GM18520 (cell line): ENCODE data around the gene RPRD1A.
"Not testable (repeated sequence)": the region's sequence is repeated elsewhere in the genome, so short reads cannot be mapped to it uniquely, and the experiment has no call there.

Experiments used
- ATAC-seq: cut with Tn5 transposase; IDR thresholded peaks from one replicate; pipeline ENCODE4 v1.9.1; 2021; ENCODE audit not compliant: unreplicated experiment

The RPRD1A gene

DNA sequence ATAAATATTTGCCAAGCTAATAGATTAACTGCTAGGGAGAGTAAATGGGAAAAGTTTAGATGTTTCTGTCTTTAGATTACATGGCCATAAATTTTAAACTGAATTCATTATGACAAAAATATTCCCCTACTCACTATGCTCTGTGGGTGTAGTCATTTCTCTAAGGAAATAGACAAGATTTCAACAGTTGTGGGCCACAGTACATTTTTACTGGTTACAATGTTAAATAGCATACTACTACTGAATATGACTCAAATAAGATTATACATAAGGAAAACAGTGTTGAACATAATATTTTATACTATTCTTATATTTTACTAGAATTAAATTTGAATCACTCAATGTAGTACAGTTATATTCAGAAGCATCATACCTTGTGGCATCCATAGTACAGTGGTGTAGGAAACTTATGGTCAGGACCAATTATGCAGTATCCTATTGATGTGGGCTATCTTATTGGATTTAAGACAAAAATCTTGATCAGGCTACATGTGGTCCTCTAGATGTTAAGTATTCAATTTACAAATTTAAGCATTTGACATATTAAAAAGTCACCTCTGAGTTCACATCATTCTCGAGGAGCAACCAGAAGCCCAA is 33.0 kb downstream of the RPRD1A start:
- ATAC-seq, result no peak

DNA sequence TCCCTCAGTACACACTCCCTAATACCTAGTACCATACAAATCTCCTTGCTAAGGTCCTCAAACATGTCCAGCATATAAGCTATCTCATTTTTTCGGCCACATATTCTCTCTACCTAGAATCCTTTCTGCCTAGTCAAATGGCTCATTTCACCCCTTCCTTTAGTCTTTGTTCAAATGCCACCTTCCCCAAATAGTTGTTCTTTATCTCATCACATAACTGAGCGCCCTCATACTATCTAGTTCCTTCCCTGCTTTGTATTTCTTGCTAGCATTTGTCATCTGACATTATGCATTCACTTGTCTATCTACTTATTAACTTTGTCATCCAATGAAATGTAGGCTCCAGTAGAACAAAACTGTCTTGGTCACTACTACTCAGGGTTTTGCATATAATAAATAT is 35.5 kb downstream of the RPRD1A start:
- ATAC-seq, result no peak

DNA sequence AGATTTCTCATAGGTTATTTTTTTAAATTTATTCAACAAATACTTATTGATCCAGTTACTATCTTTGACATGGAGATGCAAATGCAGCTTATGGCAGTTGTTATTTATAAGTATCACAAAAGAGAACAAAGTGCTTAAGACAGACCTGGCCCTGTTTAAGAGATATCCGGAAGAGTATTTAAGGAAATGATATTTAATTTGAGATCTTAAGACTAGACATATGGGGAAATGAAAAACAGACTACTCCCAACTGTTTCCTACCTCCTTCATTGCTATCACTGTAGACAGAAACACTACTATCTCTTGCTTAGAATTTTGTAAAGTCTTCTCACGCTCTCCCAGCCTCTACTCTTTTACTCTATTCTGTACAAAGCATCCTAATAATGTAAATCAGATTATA is 36.0 kb downstream of the RPRD1A start:
- no peak for ATAC-seq

DNA sequence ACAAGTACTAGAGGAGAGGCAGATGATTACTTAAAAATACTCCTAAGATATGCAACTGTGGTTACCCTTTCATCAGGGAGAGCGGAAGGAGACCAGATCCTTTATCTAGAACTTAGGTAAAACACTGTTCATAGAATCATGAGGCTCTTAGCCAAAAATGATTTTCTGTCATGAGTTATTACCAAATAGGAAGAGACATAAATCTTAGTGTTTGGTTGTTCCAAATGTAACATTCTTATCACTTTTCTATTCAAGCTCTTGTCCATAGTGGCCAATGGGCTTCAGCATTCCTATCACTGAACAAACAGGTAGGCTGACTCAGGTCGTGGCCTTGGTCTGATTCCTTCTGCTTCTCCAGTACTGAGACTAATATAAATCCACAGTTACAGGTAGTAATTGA is 38.5 kb downstream of the RPRD1A start:
- ATAC-seq, result no peak

DNA sequence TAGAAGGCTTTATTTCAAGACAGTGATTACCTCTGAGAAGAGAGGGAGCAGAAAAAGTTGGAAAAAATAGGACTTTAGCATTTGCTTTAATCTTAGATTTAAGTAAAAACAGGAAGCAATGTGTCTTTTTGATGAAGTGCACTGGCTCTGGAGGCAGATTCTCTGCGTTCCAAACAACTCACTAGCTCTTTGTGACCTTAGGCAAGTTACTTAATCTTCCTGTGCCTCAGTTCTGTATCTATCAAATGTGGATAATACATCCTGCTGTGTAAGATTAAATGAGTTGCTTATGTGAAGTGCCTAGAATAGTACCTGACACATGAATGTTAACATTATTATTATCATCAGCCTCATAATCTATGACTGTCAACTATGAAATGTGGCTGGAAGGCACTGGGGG is 42.3 kb downstream of the RPRD1A start:
- ATAC-seq, result no peak

DNA sequence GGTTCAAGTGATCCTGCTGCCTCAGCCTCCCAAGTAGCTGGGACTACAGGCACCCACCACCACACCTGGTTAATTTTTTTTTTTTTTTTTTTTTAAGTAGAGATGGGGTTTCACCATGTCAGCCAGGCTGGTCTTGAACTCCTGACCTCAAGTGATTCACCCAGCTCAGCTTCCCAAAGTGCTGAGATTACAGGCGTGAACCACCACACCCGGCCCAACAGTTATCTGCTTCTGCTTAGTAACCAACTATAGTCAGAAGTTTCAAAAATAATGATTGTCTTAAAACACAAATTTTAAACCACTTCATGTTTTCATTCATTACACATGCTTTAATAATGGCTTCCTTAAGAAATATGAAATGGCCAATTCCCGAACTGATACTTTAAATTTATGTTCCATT is 43.1 kb downstream of the RPRD1A start:
- not testable (repeated sequence) for ATAC-seq

DNA sequence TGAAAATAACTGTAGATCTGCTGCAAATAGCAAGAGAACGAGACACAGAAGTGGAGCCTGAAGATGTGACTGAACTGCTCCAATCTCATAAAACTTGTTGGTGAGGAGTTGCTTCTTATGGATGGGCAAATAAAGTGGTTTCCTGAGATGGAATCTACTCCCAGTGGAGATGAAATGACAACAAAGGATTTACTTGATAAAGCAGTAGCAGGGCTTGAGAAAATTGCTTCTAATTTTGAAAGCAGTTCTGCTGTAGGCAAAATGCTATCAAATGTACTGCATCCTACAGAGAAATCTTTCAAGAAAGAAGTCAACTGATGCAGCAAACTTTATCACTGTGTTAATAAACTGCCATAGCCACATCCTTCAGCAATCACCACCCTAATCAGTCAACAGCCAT is 44.0 kb downstream of the RPRD1A start:
- no peak for ATAC-seq

DNA sequence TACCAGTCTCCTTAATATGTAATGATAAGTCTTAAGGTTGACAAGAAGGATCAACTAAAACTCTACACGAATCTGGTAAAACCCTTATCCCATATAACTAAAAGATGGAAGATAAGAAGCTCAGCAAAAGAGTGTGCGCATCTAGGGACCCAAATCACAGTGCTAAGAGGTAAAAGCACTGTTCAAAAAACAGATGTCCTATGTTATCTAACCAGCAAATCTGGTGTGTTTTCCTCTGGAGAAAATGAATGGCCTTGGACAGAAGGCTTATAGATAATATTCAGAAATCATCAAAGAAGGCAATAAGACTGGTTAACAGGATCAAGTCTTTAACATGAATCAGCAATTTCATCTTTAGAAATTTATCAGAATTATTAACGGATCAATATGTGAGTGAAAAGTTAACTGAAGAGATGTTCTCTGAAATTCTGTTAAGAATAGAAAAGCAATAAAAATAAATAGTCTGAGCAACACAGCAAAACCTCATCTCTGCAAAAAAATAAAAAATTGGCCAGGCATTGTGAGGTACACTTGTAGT is 47.1 kb downstream of the RPRD1A start:
- ATAC-seq, result no peak

DNA sequence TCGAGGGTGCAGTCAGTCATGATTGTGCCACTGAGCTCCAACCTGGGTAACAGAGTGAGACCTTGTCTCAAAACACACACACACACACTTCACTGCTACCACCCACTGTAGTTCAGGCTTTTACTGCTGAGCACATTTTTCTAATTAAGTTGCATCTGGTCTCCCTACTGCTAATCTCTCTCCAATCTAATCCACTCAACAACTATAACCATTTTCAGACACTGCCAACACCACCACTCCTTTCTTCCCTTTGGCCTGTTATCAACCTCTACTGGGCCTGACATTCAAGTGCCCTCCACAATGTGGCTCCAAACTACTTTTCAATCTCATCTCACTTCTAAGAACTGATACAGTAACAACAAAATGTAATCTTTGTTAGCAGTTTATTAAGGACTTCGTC is 50.1 kb downstream of the RPRD1A start:
- no peak for ATAC-seq

DNA sequence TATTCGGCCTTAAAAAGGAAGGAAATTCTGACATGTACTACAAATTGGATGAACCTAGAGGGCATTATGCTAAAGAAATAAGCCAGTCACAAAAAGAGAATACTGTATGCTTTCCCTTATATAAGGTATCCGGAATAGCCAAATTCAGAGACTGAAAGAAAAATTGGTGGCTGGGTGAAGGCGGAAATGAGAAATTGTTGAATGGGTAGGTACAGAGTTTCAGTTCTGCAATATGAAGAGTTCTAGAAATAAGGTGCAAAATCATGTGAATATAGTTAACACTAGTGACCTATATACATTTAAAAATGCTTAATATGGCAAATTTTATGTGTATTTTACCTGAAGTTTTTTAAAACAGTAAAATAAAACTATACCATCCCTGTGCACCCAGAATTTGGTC is 51.7 kb downstream of the RPRD1A start:
- peak; percentile 87 for ATAC-seq

DNA sequence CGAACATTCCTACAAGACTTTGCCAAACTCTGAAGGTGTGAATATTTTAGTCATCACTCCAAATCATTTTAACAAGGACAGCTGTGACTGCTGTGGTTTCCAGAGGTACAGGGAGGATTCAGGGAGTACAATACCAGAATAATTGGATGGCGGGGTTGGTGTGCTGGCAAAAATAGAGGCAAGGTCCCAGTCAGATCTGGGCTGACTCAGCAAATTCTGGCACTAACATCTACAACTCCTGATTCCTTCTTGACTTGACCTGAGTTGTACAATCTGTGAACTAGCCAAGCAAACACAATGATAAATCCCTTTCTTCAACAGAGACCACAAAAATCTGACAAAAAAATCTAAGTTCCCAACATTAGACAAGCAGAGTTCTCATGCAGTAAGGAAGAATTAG is 54.5 kb downstream of the RPRD1A start:
- no peak for ATAC-seq

DNA sequence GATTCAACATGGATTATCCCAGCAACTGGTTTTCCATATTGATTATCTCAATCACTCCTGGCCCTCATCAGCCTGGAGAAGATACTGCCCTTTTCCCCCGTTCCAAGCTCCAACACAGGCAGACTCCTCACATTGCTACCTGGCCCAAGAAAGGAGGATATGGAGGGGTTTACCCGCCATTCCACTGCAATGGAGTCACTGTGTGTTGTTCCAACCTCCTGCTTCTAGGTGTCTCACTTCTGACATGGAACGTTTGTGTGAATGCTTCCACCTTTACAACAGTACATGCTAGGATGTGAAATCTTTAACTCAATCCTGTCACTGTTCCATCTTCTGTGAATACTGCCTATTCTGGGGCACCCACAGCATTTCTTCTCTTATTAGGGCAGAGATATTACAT is 58.1 kb downstream of the RPRD1A start:
- no peak for ATAC-seq

DNA sequence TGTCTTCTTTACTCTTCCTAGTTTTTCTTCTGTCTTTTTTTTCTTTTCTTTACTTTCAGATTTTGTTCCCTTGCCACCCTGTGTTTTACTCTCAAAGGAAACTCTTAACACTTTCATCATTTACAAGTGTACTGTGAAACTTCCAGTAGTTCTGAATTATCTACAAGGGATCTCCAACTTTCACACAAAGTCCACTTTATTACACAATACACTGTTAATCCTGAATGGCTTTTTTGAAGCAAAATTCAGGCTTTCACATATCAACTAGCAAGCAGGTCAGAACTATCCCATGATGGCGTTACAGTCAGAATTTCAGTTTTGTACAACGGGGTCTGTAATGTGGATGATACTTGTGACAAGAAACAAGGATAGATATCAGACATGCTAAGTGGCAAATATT is 60.4 kb downstream of the RPRD1A start:
- ATAC-seq, result no peak

DNA sequence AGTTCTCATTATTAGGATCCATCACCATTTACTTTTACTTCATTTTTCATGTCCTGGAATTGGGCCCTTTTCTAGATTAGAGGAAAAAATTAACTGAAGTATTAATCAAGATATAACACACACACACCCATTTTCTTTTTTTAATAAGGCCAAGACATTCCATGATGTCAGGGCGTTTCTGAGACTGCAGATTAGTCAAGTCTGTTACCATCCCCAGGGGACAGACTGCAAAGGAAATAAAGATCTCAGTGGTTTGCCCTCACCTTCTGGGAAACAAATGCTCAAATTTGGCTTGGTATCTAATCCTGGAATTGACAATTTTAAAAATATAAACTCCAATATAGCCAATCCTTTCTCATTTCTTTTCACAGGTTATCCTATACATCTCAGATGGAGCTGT is 67.4 kb downstream of the RPRD1A start:
- ATAC-seq, result no peak

DNA sequence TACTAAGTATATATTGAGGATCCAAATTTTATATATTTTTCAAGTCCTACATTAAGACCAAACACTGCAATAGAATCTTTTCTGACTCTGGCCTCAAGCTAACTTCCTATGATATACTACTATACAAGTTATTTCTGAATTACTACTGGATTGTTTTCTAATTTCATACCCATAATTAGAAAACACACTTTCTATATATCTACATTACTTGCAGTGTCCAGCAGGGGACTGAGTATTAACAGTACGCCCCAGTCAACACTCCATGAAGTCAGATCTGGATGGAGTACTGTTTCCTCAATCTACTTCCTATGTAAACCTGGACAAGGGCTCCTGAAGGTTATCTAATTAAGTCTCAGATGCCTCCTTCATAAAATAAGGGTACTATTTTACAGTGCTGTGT is 68.4 kb downstream of the RPRD1A start:
- ATAC-seq, result no peak

DNA sequence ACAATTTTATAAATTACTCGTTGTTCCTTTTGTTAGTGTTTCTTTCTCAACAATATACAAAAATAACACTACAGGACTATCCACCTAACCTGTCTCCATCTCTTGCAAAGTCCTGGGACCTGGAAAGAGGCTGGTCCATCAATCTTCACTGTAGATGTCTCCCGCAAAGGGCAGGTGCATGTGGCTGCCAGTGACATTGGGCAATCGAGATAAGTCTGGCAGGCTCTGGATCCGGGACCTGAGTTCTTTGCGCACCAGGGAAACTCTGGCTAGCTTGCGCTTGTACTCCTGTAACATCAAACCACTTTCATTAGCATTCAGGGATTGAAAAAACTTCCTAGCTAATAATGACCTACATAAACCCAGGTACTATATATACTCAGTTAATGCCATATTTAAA is 74.3 kb downstream of the RPRD1A start:
- ATAC-seq, result no peak

DNA sequence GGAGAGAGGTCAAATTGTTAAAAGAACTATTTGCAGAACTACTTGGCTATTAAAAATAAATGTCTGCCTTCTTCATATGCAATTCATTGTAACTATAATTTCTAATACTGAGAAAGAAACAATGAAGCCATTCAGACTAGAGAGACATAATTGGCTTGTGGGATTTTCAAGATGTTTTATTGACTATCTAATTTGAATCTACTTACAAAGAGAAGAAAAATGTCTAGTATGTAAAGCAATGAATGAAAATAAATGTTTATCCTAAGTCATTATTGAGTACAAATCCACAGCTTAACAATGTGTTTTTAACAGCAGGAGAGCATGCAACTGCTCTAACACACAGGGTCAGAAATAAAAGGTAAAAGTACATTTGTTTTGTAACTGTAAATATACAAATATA is 75.7 kb downstream of the RPRD1A start:
- ATAC-seq, result no peak

DNA sequence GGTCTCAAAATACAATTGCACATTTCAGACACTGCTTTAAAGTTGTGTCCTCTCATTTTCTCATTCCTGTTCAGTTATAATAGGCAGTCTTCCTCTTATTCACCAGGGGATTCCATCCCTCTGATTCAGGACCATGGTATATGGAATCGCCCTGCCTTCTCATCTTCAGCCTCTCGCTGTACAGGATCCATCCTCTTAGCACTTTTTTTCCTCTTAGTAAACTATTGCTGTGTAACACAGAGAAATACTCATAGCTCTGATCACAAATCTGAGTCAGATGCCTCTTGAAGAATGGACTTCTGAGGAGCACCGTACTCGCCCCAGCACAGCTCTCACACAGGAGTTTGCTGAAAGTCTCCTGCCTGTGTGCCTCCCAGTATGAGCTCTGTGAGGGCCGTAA is 83.5 kb downstream of the RPRD1A start:
- no peak for ATAC-seq

DNA sequence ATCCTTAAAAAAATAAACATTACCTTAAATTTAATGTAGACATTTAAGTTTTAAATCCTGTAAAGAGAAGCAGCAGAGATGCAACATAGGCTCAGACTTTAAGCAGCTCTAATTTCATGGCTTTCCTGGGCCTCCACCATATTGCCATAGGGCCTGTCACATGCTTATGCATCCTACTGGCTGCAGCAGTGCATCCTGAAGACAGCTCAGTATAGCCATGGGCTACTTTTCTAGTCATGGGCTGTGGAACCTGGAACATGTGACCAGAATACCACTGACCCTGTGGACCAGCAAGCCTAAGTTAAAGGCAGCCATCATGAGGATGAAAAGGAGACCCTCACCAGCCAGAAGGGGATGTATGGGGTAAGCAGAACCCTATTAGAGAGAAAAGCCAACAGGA is 84.2 kb downstream of the RPRD1A start:
- ATAC-seq, result no peak

DNA sequence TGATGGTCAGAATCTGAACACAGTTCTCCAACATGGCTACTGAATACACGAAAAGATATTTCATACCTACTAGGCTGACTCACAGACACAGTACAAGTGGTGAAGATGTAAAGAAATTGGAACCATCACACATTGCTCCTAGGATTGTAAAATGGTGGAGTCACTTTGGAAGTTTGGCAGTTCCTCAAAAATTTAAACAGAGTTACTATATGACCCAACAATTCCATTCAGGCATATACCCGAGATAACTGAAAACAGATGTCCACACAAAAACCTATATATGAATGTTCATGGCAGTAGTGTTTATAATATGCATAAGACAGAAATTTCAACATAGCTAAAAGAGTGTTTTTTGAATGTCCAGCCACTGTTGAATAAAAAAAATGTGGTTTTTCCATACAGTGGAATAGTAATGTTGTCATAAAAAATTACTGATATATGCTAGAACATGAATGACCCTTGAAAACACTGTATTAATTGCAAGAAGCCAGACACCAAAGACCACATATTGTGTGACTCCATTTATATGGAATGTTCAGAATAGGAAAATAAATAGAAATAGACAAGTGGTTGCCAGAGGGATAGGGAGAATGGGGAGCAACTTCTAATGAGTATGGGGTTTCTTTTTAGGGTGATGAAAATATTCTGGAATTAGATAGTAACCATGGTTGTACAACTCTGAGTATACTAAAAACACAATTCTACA is 84.8 kb downstream of the RPRD1A start:
- no peak for ATAC-seq

DNA sequence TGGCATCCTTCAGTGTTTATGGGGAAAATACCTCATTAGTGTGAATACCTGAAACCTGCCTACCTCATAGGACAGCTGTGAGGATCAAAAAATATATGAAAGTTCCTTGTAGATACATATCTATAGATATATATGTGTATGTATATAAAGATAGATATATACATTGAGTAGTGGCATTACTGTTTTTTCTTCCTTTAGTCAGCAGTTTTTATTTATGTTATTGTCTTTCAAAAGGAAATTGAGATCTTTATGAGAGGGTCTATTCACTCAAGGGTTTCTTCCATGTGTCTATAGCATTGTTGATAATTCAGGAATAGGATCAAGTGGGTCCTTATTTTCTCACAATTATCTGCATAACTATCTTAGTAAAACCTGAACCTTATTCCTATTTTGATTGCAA is 88.2 kb downstream of the RPRD1A start:
- no peak for ATAC-seq

DNA sequence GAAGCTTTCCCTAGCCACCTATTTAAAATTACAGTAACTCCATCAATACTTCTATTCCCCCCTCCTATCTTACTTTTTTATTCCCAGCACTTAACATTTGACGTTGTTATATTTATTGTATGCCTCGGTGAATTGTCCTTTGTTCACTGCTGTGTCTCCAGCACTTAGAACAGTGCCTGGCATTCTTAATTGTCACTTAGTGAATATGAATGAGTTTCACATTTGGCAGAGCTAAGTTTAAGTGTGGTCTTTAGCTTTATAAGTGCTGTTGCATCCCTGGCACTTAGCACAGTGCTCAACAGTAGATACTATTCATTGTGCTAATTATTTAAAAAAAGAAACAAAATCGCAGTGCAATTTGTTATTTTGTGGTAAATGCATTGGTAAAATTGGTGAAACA is 93.2 kb downstream of the RPRD1A start:
- no peak for ATAC-seq

DNA sequence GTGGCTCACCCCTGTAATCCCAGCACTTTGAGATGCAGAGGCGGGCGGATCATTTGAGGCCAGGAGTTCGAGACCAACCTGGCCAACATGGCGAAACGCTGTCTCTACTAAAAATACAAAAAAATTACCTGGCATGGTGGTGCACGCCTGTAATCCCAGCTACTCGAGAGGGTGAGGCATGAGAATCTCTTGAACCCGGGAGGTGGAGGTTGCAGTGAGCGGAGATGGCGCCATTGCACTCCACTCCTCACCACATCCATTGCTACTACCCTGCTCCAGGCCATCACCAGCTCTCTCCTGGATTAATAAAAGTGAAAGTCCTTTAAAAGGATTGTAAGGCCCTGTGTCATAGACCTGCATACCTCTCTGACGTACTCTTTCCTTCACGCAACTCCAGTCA is 93.7 kb downstream of the RPRD1A start:
- ATAC-seq, result no peak
